Thyroid gland (tissue), 4 donors: ENCODE results near the gene ITGA2B. TPM values are rescaled to one million over a fixed set of nuclear protein-coding genes. Genes with fewer than 3 reads are reported as not detected.
A peak's percentile ranks its signal among the peaks of the same experiment; 100 is the strongest.
"Not testable (repeated sequence)": the region's sequence is repeated elsewhere in the genome, so short reads cannot be mapped to it uniquely, and the experiment has no call there.

Experiments
- DNase-seq, 2 donors: peaks; one replicate each; pipeline ENCODE4 v3.0.0-alpha.2; 2019
- H3K27ac ChIP-seq, 3 donors: fragments of 200-600 bp; sonication (generic); 1 replicate in 2 of 3; 2 replicates in 1 of 3; pipeline ENCODE4 v1.5.1; 2016 to 2019; ENCODE audit warnings: mild to moderate bottlenecking in 1 of 3, moderate library complexity in 1 of 3
- H3K27me3 ChIP-seq: fragments of 200-600 bp; sonication (generic); one replicate; pipeline ENCODE4 v1.5.1; 2019
- H3K36me3 ChIP-seq, 2 donors: fragments of 200-600 bp; sonication (generic); one replicate each; pipeline ENCODE4 v1.5.1; 2016 to 2019
- H3K4me1 ChIP-seq, 2 donors: fragments of 200-600 bp; sonication (generic); one replicate each; pipeline ENCODE4 v1.5.1; 2017 to 2019
- H3K4me3 ChIP-seq, 3 donors: fragments of 200-600 bp; sonication (generic); replicated peaks in 1 of 3; 1 replicate in 2 of 3; 2 replicates in 1 of 3; pipeline ENCODE4 v1.5.1; 2016; ENCODE audit warnings: mild to moderate bottlenecking in 1 of 3
- H3K9me3 ChIP-seq: fragments of 200-600 bp; sonication (generic); one replicate; pipeline ENCODE4 v1.5.1; 2017
- CTCF ChIP-seq, 6 experiments: fragments of 200-600 bp in 3 of 6; fragments of 450-650 bp in 3 of 6; sonication (generic) in 3 of 6; IDR thresholded peaks; one replicate each; pipeline ENCODE4 v1.5.1; 2016 to 2019; ENCODE audit warnings: antibody characterized with exemption in 6 of 6, mild to moderate bottlenecking in 2 of 6, inconsistent platforms in 1 of 6, moderate library complexity in 1 of 6
- POLR2A ChIP-seq, 2 donors: fragments of 450-650 bp; IDR thresholded peaks; one replicate each; pipeline ENCODE4 v1.6.1; 2017; ENCODE audit warnings: antibody characterized with exemption in 2 of 2, mild to moderate bottlenecking in 2 of 2, moderate library complexity in 1 of 2
- WGBS, 2 donors: methylation state at CpG; one replicate each; pipeline ENCODE4 v1.1.5; 2017; 5-methylcytosine and 5-hydroxymethylcytosine counted together
- intact Hi-C: fragments of 100-400 bp; cut with DNase I; formaldehyde crosslinking; loops from one replicate; pipeline ENCODE4 v1.15.1; 2023
- total RNA-seq, 4 donors: library from RNA; depleted of rRNA; stranded (reverse); fragments of >200 nt; gene quantifications; one replicate each; pipeline ENCODE4 v1.2.3, GENCODE V29; 2016

Gene ITGA2B
- total RNA-seq, 4 donors from 2014 or later: 2.0 to 4.6 (median 3.3) TPM

- DNase-seq: peak; percentile 40
- TF ChIP-seq POLR2A (IDR thresholded peaks at IDR 0.05): no peak
- TF ChIP-seq CTCF (IDR thresholded peaks at IDR 0.05): no peak
- intact Hi-C loops: no loop called here
- no peaks in the 10 kb centered on the region for H3K36me3 ChIP-seq
- no peaks in the 10 kb centered on the region for H3K27me3 ChIP-seq
- H3K4me1 ChIP-seq: peaks cover 32 to 38% of the 10 kb centered on the region in 2 donors
- no peaks in the 10 kb centered on the region for H3K9me3 ChIP-seq
- peak overlapping the region; percentile 12 to 58 (median 47) for H3K27ac ChIP-seq
- WGBS, 2 donors: 30 to 33% methylated on average over 7 of the region's 7 CpGs
- H3K4me3 ChIP-seq: no peak overlapping the region
Observed at GRCh38 chr17:44367231-44367979, 22.0 kb downstream of the ITGA2B start.

GRCh38 chr17:44365051-44365450 lies 24.4 kb downstream of the ITGA2B start:
- H3K27me3 ChIP-seq, H3K9me3 ChIP-seq, intact Hi-C loops, H3K4me3 ChIP-seq, H3K36me3 ChIP-seq, DNase-seq: not testable (repeated sequence)
- 88 to 95% methylated on average over 5 of the region's 5 CpGs for WGBS, 2 donors
- H3K4me1 ChIP-seq: peaks cover 43 to 51% of the 10 kb centered on the region in 2 donors
- H3K27ac ChIP-seq: peak overlapping the region in 2 of 3 donors; percentile 31 to 49

- no peaks in the 10 kb centered on the region for H3K9me3 ChIP-seq
- intact Hi-C loops: no loop called here
- H3K36me3 ChIP-seq: no peaks in the 10 kb centered on the region
- DNase-seq: peak; percentile 55 to 63
- WGBS, 2 donors: 0 to 4% methylated on average over 9 to 17 of the region's 63 CpGs
- TF ChIP-seq CTCF (IDR thresholded peaks at IDR 0.05) (peak in 4 of 6 experiments; percentile 70 to 98 (median 74)), POLR2A (IDR thresholded peaks at IDR 0.05) (peak in 1 of 2 donors; percentile 52)
- H3K4me1 ChIP-seq: peaks cover 43 to 51% of the 10 kb centered on the region in 2 donors
- peak within 1 kb of the TSS; percentile 52 to 62 (median 56) for H3K4me3 ChIP-seq
- no peaks in the 10 kb centered on the region for H3K27me3 ChIP-seq
- no peak within 1 kb of the TSS for H3K27ac ChIP-seq
Observed at GRCh38 chr17:44363613-44364159, 25.8 kb downstream of the ITGA2B start, which contains the start of gene FAM171A2. TSS of gene FAM171A2 (minus strand) at chr17:44363853. CDS start at chr17:44363714, 139 bp downstream.

- Histone ChIP-seq H3K4me3 (peak overlapping the region; percentile 52 to 62 (median 56)), H3K9me3 (no peaks in the 10 kb centered on the region), H3K27ac (no peak overlapping the region), H3K27me3 (no peaks in the 10 kb centered on the region), H3K4me1 (peaks cover 43 to 46% of the 10 kb centered on the region in 2 donors), H3K36me3 (no peaks in the 10 kb centered on the region)
- DNase-seq: peak in 1 of 2 donors; percentile 19
- intact Hi-C loops: no loop called here
- TF ChIP-seq CTCF (IDR thresholded peaks at IDR 0.05): no peak
- TF ChIP-seq POLR2A (IDR thresholded peaks at IDR 0.05): no peak
- 0 to 7% methylated on average over 3 to 7 of the region's 45 CpGs for WGBS, 2 donors
Observed at GRCh38 chr17:44362949-44363612, 26.4 kb downstream of the ITGA2B start.

GRCh38 chr17:44362459-44362948 lies 26.9 kb downstream of the ITGA2B start:
- no peaks in the 10 kb centered on the region for H3K9me3 ChIP-seq
- peak overlapping the region in 1 of 3 donors; percentile 62 for H3K4me3 ChIP-seq
- H3K4me1 ChIP-seq: peaks cover 40 to 43% of the 10 kb centered on the region in 2 donors
- TF ChIP-seq CTCF (IDR thresholded peaks at IDR 0.05) (no peak), POLR2A (IDR thresholded peaks at IDR 0.05) (no peak)
- H3K27me3 ChIP-seq: no peaks in the 10 kb centered on the region
- no peak for DNase-seq
- intact Hi-C loops: no loop called here
- no peaks in the 10 kb centered on the region for H3K36me3 ChIP-seq
- no peak overlapping the region for H3K27ac ChIP-seq
- 0 to 31% methylated on average over 2 to 5 of the region's 11 CpGs for WGBS, 2 donors
